GM12801 (cell line): ENCODE data around the gene CACNA1S.

ENCODE experiments used
- CTCF ChIP-seq: IDR thresholded peaks from one replicate; pipeline ENCODE4 v1.5.1; 2011; ENCODE audit warnings: control low read depth; ENCODE audit not compliant: insufficient read length; ENCODE audit errors: extremely low read depth

CACNA1S gene

GRCh38 chr1:201104141-201104540, 8.1 kb downstream of the CACNA1S start:
- TF ChIP-seq CTCF, result no peak

GRCh38 chr1:201103666-201104065, 8.6 kb downstream of the CACNA1S start:
- TF ChIP-seq CTCF, result no peak

GRCh38 chr1:201100169-201100930, 11.9 kb downstream of the CACNA1S start:
- TF ChIP-seq CTCF, result no peak

- TF ChIP-seq CTCF, result no peak
These were observed 13.1 kb downstream of the CACNA1S start for GRCh38 chr1:201098992-201099677.

GRCh38 chr1:201096977-201097856, 15.0 kb downstream of the CACNA1S start:
- no peak for TF ChIP-seq CTCF

GRCh38 chr1:201096041-201096461, 16.2 kb downstream of the CACNA1S start:
- TF ChIP-seq CTCF, result no peak

- TF ChIP-seq CTCF, result no peak
These were observed 16.6 kb downstream of the CACNA1S start for GRCh38 chr1:201095581-201095980.
